ENCODE data around the gene TP53BP1.

GRCh38 chr15:43370310-43370974 lies 122.5 kb downstream of the TP53BP1 start:
- TF ChIP-seq CTCF (IDR thresholded peaks at IDR 0.05): no peak
- no peak for TF ChIP-seq POLR2A (IDR thresholded peaks at IDR 0.05)
